Spleen (tissue), 11 donors: Measurements from ENCODE around the gene HLF. TPM values are rescaled to one million over a fixed set of nuclear protein-coding genes. Genes with fewer than 3 reads are reported as not detected.
A peak's percentile ranks its signal among the peaks of the same experiment; 100 is the strongest.

ENCODE experiments used
- DNase-seq: peaks from one replicate; pipeline ENCODE4 v3.0.0-alpha.2; 2020
- H3K27ac ChIP-seq, 8 donors: fragments of 200-600 bp; sonication (generic) in 7 of 8; 1 replicate in 4 of 8; 2 replicates in 4 of 8; pipeline versions ENCODE4 v1.5.0 to v1.8.0; 2016 to 2021; ENCODE audit warnings: inconsistent platforms in 4 of 8, mild to moderate bottlenecking in 4 of 8, moderate library complexity in 1 of 8
- H3K27me3 ChIP-seq, 7 donors: fragments of 200-600 bp; sonication (generic) in 6 of 7; replicated peaks in 1 of 7; 1 replicate in 4 of 7; 2 replicates in 3 of 7; pipeline versions ENCODE4 v1.5.0 to v1.8.0; 2016 to 2021; ENCODE audit warnings: inconsistent platforms in 3 of 7, mild to moderate bottlenecking in 1 of 7
- H3K36me3 ChIP-seq, 6 donors: fragments of 200-600 bp; sonication (generic) in 5 of 6; 1 replicate in 4 of 6; 2 replicates in 2 of 6; pipeline versions ENCODE4 v1.5.0 to v1.8.0; 2016 to 2021; ENCODE audit warnings: inconsistent platforms in 2 of 6
- H3K4me1 ChIP-seq, 6 donors: fragments of 200-600 bp; sonication (generic) in 5 of 6; 1 replicate in 3 of 6; 2 replicates in 3 of 6; pipeline versions ENCODE4 v1.5.0 to v1.8.0; 2016 to 2021; ENCODE audit warnings: inconsistent platforms in 3 of 6
- H3K4me3 ChIP-seq, 8 donors: fragments of 200-600 bp; sonication (generic) in 7 of 8; 1 replicate in 4 of 8; 2 replicates in 4 of 8; pipeline versions ENCODE4 v1.5.0 to v1.8.0; 2016 to 2021; ENCODE audit warnings: inconsistent platforms in 4 of 8, mild to moderate bottlenecking in 4 of 8, moderate library complexity in 2 of 8
- H3K9me3 ChIP-seq, 8 donors: fragments of 200-600 bp; sonication (generic) in 7 of 8; 1 replicate in 4 of 8; 2 replicates in 4 of 8; pipeline versions ENCODE4 v1.5.0 to v1.8.0; 2016 to 2021; ENCODE audit warnings: inconsistent platforms in 4 of 8
- CTCF ChIP-seq, 11 experiments: fragments of 200-600 bp in 7 of 11; fragments of 450-650 bp in 4 of 11; sonication (generic) in 4 of 11; IDR thresholded peaks in 8 of 11; conservative IDR thresholded peaks in 3 of 11; 1 replicate in 7 of 11; 2 replicates in 4 of 11; pipeline versions ENCODE4 v1.4.0 to v1.8.0; 2016 to 2021; ENCODE audit warnings: antibody characterized with exemption in 11 of 11, inconsistent platforms in 4 of 11, mild to moderate bottlenecking in 1 of 11
- POLR2A ChIP-seq, 3 donors: fragments of 450-650 bp; IDR thresholded peaks; one replicate each; pipeline ENCODE4 v1.5.1; 2017; ENCODE audit warnings: antibody characterized with exemption in 3 of 3, mild to moderate bottlenecking in 1 of 3
- POLR2AphosphoS5 ChIP-seq, 3 donors: sonication (generic); formaldehyde crosslinking; IDR thresholded peaks; one replicate each; pipeline ENCODE4 v1.5.1; 2017; ENCODE audit warnings: antibody characterized with exemption in 3 of 3
- WGBS, 5 donors: extraction: QIAGEN DNeasy Blood & Tissue Kit in 3 of 5; methylation state at CpG; one replicate each; pipeline versions ENCODE4 v1.1.5 to v1.1.7; 2013 to 2018; 5-methylcytosine and 5-hydroxymethylcytosine counted together
- intact Hi-C: fragments of 100-400 bp; cut with DNase I; formaldehyde crosslinking; loops from one replicate; pipeline ENCODE4 v1.15.0; 2023; ENCODE audit warnings: low total_unique reads
- polyA plus RNA-seq, 3 donors: library from polyadenylated mRNA; stranded (reverse); fragments of 200-250 nt; gene quantifications; one replicate each; pipeline ENCODE4 v1.2.1, GENCODE V29; 2013
- total RNA-seq, 7 donors: library from RNA; depleted of rRNA in 3 of 7; stranded (reverse); fragments of >200 nt in 3 of 7; fragmentation: NEBNext Ultra II Directional in 4 of 7; extraction: Animal tissue kit (Norgen Biotek cat#: 25700) in 4 of 7; gene quantifications; one replicate each; pipeline versions ENCODE4 v1.1.0 to v1.2.1, GENCODE V29; 2016 to 2021
- donor health status: healthy with polysubstance abuse.
- donor health status: DM: no; HTN: no; CAD: no; lungs with moderate emphysema.
- donor health status: DM: no; HTN: no; CAD: no.
- donor health status: Bipolar disorder and iron deficiency.
- donor health status: healthy.
- donor health status: DM: no; HTN: no; CAD: no.
- donor health status: DM: yes; HTN: yes; CAD: no.

The HLF gene
- total and polyA plus RNA-seq, 10 donors = 1.6 to 37.9 (median 12.9) TPM

GRCh38 chr17:55345132-55345531 is 80.4 kb downstream of the HLF start:
- Histone ChIP-seq H3K27me3 (peaks cover 0 to 13% (median 0%) of the 10 kb centered on the region in 7 donors), H3K27ac (no peak overlapping the region), H3K36me3 (no peaks in the 10 kb centered on the region), H3K9me3 (peaks cover 0 to 6% (median 0%) of the 10 kb centered on the region in 8 donors), H3K4me1 (peaks cover 0 to 8% (median 0%) of the 10 kb centered on the region in 6 donors), H3K4me3 (no peak overlapping the region)
- 68 to 90% (median 78%) methylated on average over 1 of the region's 1 CpG for WGBS, 5 donors
- intact Hi-C loops = loop anchor here (5.0 kb wide), 1 partner anchor 353 kb away; no protein-coding TSS in a partner anchor
- no peak for DNase-seq
- TF ChIP-seq POLR2AphosphoS5 (IDR thresholded peaks at IDR 0.05) (no peak), CTCF (IDR thresholded peaks at IDR 0.05 in 8 of 11, conservative IDR thresholded peaks at IDR 0.05 in 3 of 11) (no peak)

- Histone ChIP-seq H3K27ac (no peak overlapping the region), H3K4me1 (peaks cover 0 to 8% (median 0%) of the 10 kb centered on the region in 6 donors), H3K4me3 (no peak overlapping the region), H3K27me3 (peaks cover 0 to under 1% (median 0%) of the 10 kb centered on the region in 7 donors), H3K9me3 (peaks cover 0 to 6% (median 0%) of the 10 kb centered on the region in 8 donors), H3K36me3 (no peaks in the 10 kb centered on the region)
- DNase-seq = no peak
- intact Hi-C loops = loop anchor here (5.0 kb wide), 1 partner anchor 354 kb away; no protein-coding TSS in a partner anchor
- no peak for TF ChIP-seq CTCF (IDR thresholded peaks at IDR 0.05 in 8 of 11, conservative IDR thresholded peaks at IDR 0.05 in 3 of 11)
- no peak for TF ChIP-seq POLR2A (IDR thresholded peaks at IDR 0.05)
- no peak for TF ChIP-seq POLR2AphosphoS5 (IDR thresholded peaks at IDR 0.05)
- 88 to 100% (median 95%) methylated on average over 1 of the region's 1 CpG for WGBS, 5 donors
Measured at GRCh38 chr17:55346658-55347057, 81.9 kb downstream of the HLF start.

DNA sequence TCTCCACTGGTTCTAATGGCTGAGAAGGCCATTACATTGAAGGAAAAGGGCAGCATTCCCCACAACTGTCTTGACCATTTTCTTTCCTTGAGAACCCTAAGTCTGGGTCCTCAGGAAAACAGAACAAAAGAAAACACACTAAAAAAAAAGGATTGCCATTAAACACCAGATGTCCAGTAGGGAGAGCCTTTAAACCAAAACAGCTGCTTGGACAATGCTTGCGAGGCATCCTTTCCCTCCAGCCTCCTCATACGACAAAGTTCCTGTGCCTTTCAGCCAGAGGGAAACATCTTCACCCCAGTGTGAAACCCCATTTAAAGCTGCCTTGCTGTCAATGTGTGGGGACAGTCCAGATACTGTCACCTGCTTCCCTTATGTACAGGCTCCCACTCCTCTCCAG is 82.6 kb downstream of the HLF start:
- TF ChIP-seq CTCF (IDR thresholded peaks at IDR 0.05 in 8 of 11, conservative IDR thresholded peaks at IDR 0.05 in 3 of 11) (no peak), POLR2A (IDR thresholded peaks at IDR 0.05) (no peak), POLR2AphosphoS5 (IDR thresholded peaks at IDR 0.05) (no peak)
- 89 to 98% (median 96%) methylated on average over 2 of the region's 2 CpGs for WGBS, 5 donors
- Histone ChIP-seq H3K4me1 (peaks cover 0 to 8% (median 0%) of the 10 kb centered on the region in 6 donors), H3K4me3 (no peak overlapping the region), H3K27ac (no peak overlapping the region), H3K9me3 (peaks cover 0 to 6% (median 0%) of the 10 kb centered on the region in 8 donors), H3K36me3 (no peaks in the 10 kb centered on the region), H3K27me3 (no peaks in the 10 kb centered on the region)
- intact Hi-C loops = loop anchor here (5.0 kb wide), 1 partner anchor 355 kb away; no protein-coding TSS in a partner anchor
- DNase-seq = no peak

DNA sequence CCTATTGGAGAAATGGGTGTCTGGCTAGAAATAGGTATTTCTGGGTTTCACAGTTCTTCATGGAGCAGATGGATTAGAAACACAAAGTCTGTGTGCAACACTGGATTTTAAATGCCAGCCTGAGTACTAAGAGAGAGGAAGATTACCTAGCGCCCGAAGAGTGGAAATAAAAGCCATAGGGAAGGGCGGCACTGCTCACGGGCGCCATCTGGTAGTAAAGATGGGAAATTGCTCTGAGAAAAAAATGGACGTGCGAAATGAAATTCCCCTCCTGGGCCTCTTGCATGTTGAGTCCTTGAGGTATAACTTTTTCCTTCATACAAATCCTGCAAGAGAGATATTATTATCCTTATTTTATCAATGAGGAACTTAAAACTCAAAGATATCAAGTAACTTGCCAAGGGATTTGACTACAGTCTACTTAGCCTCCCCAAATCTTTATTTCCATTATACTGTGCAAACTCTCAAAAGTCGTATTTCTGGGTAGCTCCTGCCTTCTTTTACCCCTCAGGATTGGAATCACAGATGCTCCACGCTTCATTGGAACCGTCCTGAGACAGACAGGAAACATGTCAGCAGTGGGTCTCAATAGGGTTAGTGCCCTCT is 84.1 kb downstream of the HLF start:
- Histone ChIP-seq H3K36me3 (no peaks in the 10 kb centered on the region), H3K27me3 (no peaks in the 10 kb centered on the region), H3K4me3 (no peak overlapping the region), H3K27ac (no peak overlapping the region), H3K4me1 (peaks cover 0 to 8% (median 0%) of the 10 kb centered on the region in 6 donors), H3K9me3 (peaks cover 0 to 6% (median 0%) of the 10 kb centered on the region in 8 donors)
- intact Hi-C loops = loop anchor here (5.0 kb wide), 1 partner anchor 357 kb away; no protein-coding TSS in a partner anchor
- no peak for DNase-seq
- WGBS, 5 donors = 13 to 18% (median 14%) methylated on average over 10 of the region's 10 CpGs
- TF ChIP-seq POLR2AphosphoS5 (IDR thresholded peaks at IDR 0.05) (no peak), POLR2A (IDR thresholded peaks at IDR 0.05) (no peak), CTCF (IDR thresholded peaks at IDR 0.05 in 8 of 11, conservative IDR thresholded peaks at IDR 0.05 in 3 of 11) (peak; percentile 31 to 81 (median 69))
